ENCODE measurements around the gene GPR146.

GRCh38 chr7:1058311-1058710 lies 14.0 kb downstream of the GPR146 start:
- TF ChIP-seq POLR2A (IDR thresholded peaks at IDR 0.05) (no peak), CTCF (IDR thresholded peaks at IDR 0.05) (no peak)

Measured in right lobe of liver (tissue), 4 donors.